ENCODE measurements around the gene VAV2. TPM values are rescaled to one million over a fixed set of nuclear protein-coding genes. Genes with fewer than 3 reads are reported as not detected.

The VAV2 gene
- total RNA-seq, 1 donor from 2014 or later, result 24.4 TPM

- Mint-ChIP-seq H3K36me3 (ENCODE audit: unreplicated experiment) (no peaks in the 10 kb centered on the region), H3K27me3 (ENCODE audit: unreplicated experiment) (no peaks in the 10 kb centered on the region), H3K9me3 (ENCODE audit: unreplicated experiment) (no peaks in the 10 kb centered on the region), H3K4me1 (ENCODE audit: unreplicated experiment) (peaks cover 10% of the 10 kb centered on the region), H3K27ac (ENCODE audit: unreplicated experiment) (no peak overlapping the region), H3K4me3 (ENCODE audit: unreplicated experiment) (no peak overlapping the region)
- DNase-seq (ENCODE audit: extremely low spot score, unreplicated experiment), result no peak
- TF ChIP-seq CTCF (IDR thresholded peaks at IDR 0.05), result no peak
These were observed 188.4 kb downstream of the VAV2 start for GRCh38 chr9:133803745-133804144.

- DNase-seq (ENCODE audit: extremely low spot score, unreplicated experiment), result no peak
- no peaks in the 10 kb centered on the region for H3K9me3 Mint-ChIP-seq (ENCODE audit: unreplicated experiment)
- H3K27ac Mint-ChIP-seq (ENCODE audit: unreplicated experiment), result no peak overlapping the region
- H3K4me1 Mint-ChIP-seq (ENCODE audit: unreplicated experiment), result peaks cover 10% of the 10 kb centered on the region
- no peaks in the 10 kb centered on the region for H3K27me3 Mint-ChIP-seq (ENCODE audit: unreplicated experiment)
- H3K36me3 Mint-ChIP-seq (ENCODE audit: unreplicated experiment), result peaks cover 2% of the 10 kb centered on the region
- no peak for TF ChIP-seq CTCF (IDR thresholded peaks at IDR 0.05)
- H3K4me3 Mint-ChIP-seq (ENCODE audit: unreplicated experiment), result no peak overlapping the region
These were observed 189.0 kb downstream of the VAV2 start for GRCh38 chr9:133803028-133803585.

GRCh38 chr9:133801739-133802138, 190.4 kb downstream of the VAV2 start:
- Mint-ChIP-seq H3K27me3 (ENCODE audit: unreplicated experiment) (no peaks in the 10 kb centered on the region), H3K4me1 (ENCODE audit: unreplicated experiment) (peaks cover 10% of the 10 kb centered on the region), H3K27ac (ENCODE audit: unreplicated experiment) (no peak overlapping the region), H3K9me3 (ENCODE audit: unreplicated experiment) (no peaks in the 10 kb centered on the region), H3K4me3 (ENCODE audit: unreplicated experiment) (no peak overlapping the region), H3K36me3 (ENCODE audit: unreplicated experiment) (peaks cover 2% of the 10 kb centered on the region)
- TF ChIP-seq CTCF (IDR thresholded peaks at IDR 0.05), result no peak
- DNase-seq (ENCODE audit: extremely low spot score, unreplicated experiment), result no peak

- Mint-ChIP-seq H3K27ac (ENCODE audit: unreplicated experiment) (no peak overlapping the region), H3K4me1 (ENCODE audit: unreplicated experiment) (peaks cover 10% of the 10 kb centered on the region), H3K4me3 (ENCODE audit: unreplicated experiment) (no peak overlapping the region), H3K27me3 (ENCODE audit: unreplicated experiment) (no peaks in the 10 kb centered on the region), H3K36me3 (ENCODE audit: unreplicated experiment) (peaks cover 4% of the 10 kb centered on the region), H3K9me3 (ENCODE audit: unreplicated experiment) (no peaks in the 10 kb centered on the region)
- TF ChIP-seq CTCF (IDR thresholded peaks at IDR 0.05), result no peak
- DNase-seq (ENCODE audit: extremely low spot score, unreplicated experiment), result no peak
These were observed 191.9 kb downstream of the VAV2 start for GRCh38 chr9:133800266-133800665.

GRCh38 chr9:133799716-133800115, 192.4 kb downstream of the VAV2 start:
- H3K9me3 Mint-ChIP-seq (ENCODE audit: unreplicated experiment), result no peaks in the 10 kb centered on the region
- peaks cover 4% of the 10 kb centered on the region for H3K36me3 Mint-ChIP-seq (ENCODE audit: unreplicated experiment)
- peaks cover 10% of the 10 kb centered on the region for H3K4me1 Mint-ChIP-seq (ENCODE audit: unreplicated experiment)
- TF ChIP-seq CTCF (IDR thresholded peaks at IDR 0.05), result no peak
- no peaks in the 10 kb centered on the region for H3K27me3 Mint-ChIP-seq (ENCODE audit: unreplicated experiment)
- no peak overlapping the region for H3K4me3 Mint-ChIP-seq (ENCODE audit: unreplicated experiment)
- H3K27ac Mint-ChIP-seq (ENCODE audit: unreplicated experiment), result no peak overlapping the region
- no peak for DNase-seq (ENCODE audit: extremely low spot score, unreplicated experiment)
